Mesendoderm (in vitro differentiated cells): ENCODE measurements around the gene TAMM41. TPM values are rescaled to one million over a fixed set of nuclear protein-coding genes. Genes with fewer than 3 reads are reported as not detected.
A peak's percentile ranks its signal among the peaks of the same experiment; 100 is the strongest.
"Not testable (repeated sequence)": the region's sequence is repeated elsewhere in the genome, so short reads cannot be mapped to it uniquely, and the experiment has no call there.

Experiments used
- DNase-seq: peaks from one replicate; pipeline ENCODE4 v3.0.0; 2013
- H2AK5ac ChIP-seq: 2 replicates; pipeline ENCODE4 v1.6.1; 2013; ENCODE audit warnings: low read length, inconsistent platforms
- H2BK120ac ChIP-seq: 2 replicates; pipeline ENCODE4 v1.6.1; 2013; ENCODE audit warnings: low read depth, mild to moderate bottlenecking, low read length, moderate library complexity, mixed read lengths
- H2BK15ac ChIP-seq: replicated peaks from 2 replicates; pipeline ENCODE4 v1.6.1; 2013; ENCODE audit warnings: low read depth, mild to moderate bottlenecking, moderate library complexity
- H2BK5ac ChIP-seq: 2 replicates; pipeline ENCODE4 v1.6.1; 2013; ENCODE audit warnings: low read length, inconsistent platforms
- H3K18ac ChIP-seq: 2 replicates; pipeline ENCODE4 v1.6.1; 2013; ENCODE audit warnings: mild to moderate bottlenecking, low read length, mixed read lengths
- H3K23ac ChIP-seq: one replicate; pipeline ENCODE4 v1.6.1; 2013; ENCODE audit warnings: low read length
- H3K27ac ChIP-seq: 2 replicates; pipeline ENCODE4 v1.5.1; 2013; ENCODE audit warnings: low read depth, mild to moderate bottlenecking, inconsistent platforms, low read length, moderate library complexity
- H3K27me3 ChIP-seq: 2 replicates; pipeline ENCODE4 v1.6.1; 2013; ENCODE audit warnings: low read length, control low read depth, mild to moderate bottlenecking, inconsistent platforms; ENCODE audit not compliant: insufficient read depth, poor library complexity
- H3K36me3 ChIP-seq: 2 replicates; pipeline ENCODE4 v1.6.1; 2013; ENCODE audit warnings: low read length, inconsistent platforms; ENCODE audit not compliant: control insufficient read depth, insufficient read depth
- H3K4ac ChIP-seq: one replicate; pipeline ENCODE4 v1.6.1; 2013; ENCODE audit warnings: low read depth, mild to moderate bottlenecking, low read length, moderate library complexity
- H3K4me1 ChIP-seq: 2 replicates; pipeline ENCODE4 v1.6.1; 2013; ENCODE audit warnings: low read depth, low read length, inconsistent platforms; ENCODE audit not compliant: control insufficient read depth
- H3K4me2 ChIP-seq: 2 replicates; pipeline ENCODE4 v1.6.1; 2013; ENCODE audit warnings: low read length
- H3K4me3 ChIP-seq: 2 replicates; pipeline ENCODE4 v1.5.1; 2013; ENCODE audit warnings: mild to moderate bottlenecking, low read length
- H3K56ac ChIP-seq: one replicate; pipeline ENCODE4 v1.6.1; 2013; ENCODE audit warnings: low read length
- H3K79me1 ChIP-seq: 2 replicates; pipeline ENCODE4 v1.6.1; 2013; ENCODE audit warnings: low read length, inconsistent platforms
- H3K79me2 ChIP-seq: 2 replicates; pipeline ENCODE4 v1.6.1; 2013; ENCODE audit warnings: mild to moderate bottlenecking, low read length; ENCODE audit not compliant: control insufficient read depth, insufficient read depth
- H3K9ac ChIP-seq: 2 replicates; pipeline ENCODE4 v1.6.1; 2013; ENCODE audit warnings: low read length, inconsistent platforms
- H4K5ac ChIP-seq: one replicate; pipeline ENCODE4 v1.6.1; 2013; ENCODE audit warnings: low read length
- H4K8ac ChIP-seq: one replicate; pipeline ENCODE4 v1.6.1; 2013; ENCODE audit warnings: low read depth, mild to moderate bottlenecking, control low read depth, low read length, moderate library complexity
- WGBS: extraction: QIAGEN DNeasy Blood & Tissue Kit; methylation state at CpG from one replicate; pipeline ENCODE4 v1.1.7; 2013; ENCODE audit warnings: low lambda C conversion rate, missing lambda C conversion rate; ENCODE audit not compliant: insufficient coverage; ENCODE audit errors: extremely low coverage; 5-methylcytosine and 5-hydroxymethylcytosine counted together
- polyA plus RNA-seq, 2 experiments: library from polyadenylated mRNA; stranded (reverse); fragments of 200-250 nt; gene quantifications; one replicate each; pipeline ENCODE4 v1.2.3, GENCODE V29; 2013

Gene TAMM41
- polyA plus RNA-seq (2013, experiment 1 of 2) = 18.7 TPM
- polyA plus RNA-seq (2013, experiment 2 of 2) = 17.5 TPM

GRCh38 chr3:11846281-11847266 is at the start of gene TAMM41:
Gene TAMM41, minus strand, starts transcription at chr3:11846885. Its CDS starts 249 bp downstream, at chr3:11846636.
- H3K18ac ChIP-seq = no peak within 1 kb of the TSS
- DNase-seq = peak; percentile 90
- H3K27ac ChIP-seq = no peak within 1 kb of the TSS
- H4K8ac ChIP-seq = no peak within 1 kb of the TSS
- H3K23ac ChIP-seq = no peak within 1 kb of the TSS
- no peak within 1 kb of the TSS for H2BK120ac ChIP-seq
- peaks cover 6% of the 10 kb centered on the region for H3K79me1 ChIP-seq
- H2BK5ac ChIP-seq = peak within 1 kb of the TSS; percentile 6
- H3K27me3 ChIP-seq = no peaks in the 10 kb centered on the region
- peak within 1 kb of the TSS; percentile 98 for H3K56ac ChIP-seq
- H3K9ac ChIP-seq = peak within 1 kb of the TSS; percentile 74
- no peak within 1 kb of the TSS for H2AK5ac ChIP-seq
- H2BK15ac ChIP-seq = no peak within 1 kb of the TSS
- peak within 1 kb of the TSS; percentile 92 for H3K4me3 ChIP-seq
- no peak within 1 kb of the TSS for H3K4ac ChIP-seq
- H3K79me2 ChIP-seq = peaks cover 4% of the 10 kb centered on the region
- no CpG with 5 or more reads among the region's 71 CpGs for WGBS
- peak within 1 kb of the TSS; percentile 90 for H3K4me2 ChIP-seq
- H3K36me3 ChIP-seq = no peaks in the 10 kb centered on the region
- peak within 1 kb of the TSS; percentile 73 for H4K5ac ChIP-seq
- no peaks in the 10 kb centered on the region for H3K4me1 ChIP-seq

GRCh38 chr3:11878837-11879236 is 32.2 kb upstream of the TAMM41 start:
- H3K27ac ChIP-seq = no peak overlapping the region
- no peak overlapping the region for H3K9ac ChIP-seq
- no peak overlapping the region for H3K56ac ChIP-seq
- H3K27me3 ChIP-seq = no peaks in the 10 kb centered on the region
- H3K18ac ChIP-seq = no peak overlapping the region
- no peak overlapping the region for H2BK120ac ChIP-seq
- H3K4me3 ChIP-seq = no peak overlapping the region
- no peak overlapping the region for H2BK15ac ChIP-seq
- H3K79me2 ChIP-seq = no peaks in the 10 kb centered on the region
- H4K5ac ChIP-seq = no peak overlapping the region
- H3K79me1 ChIP-seq = no peaks in the 10 kb centered on the region
- WGBS = no CpG with 5 or more reads among the region's 5 CpGs
- no peak overlapping the region for H4K8ac ChIP-seq
- H3K4ac ChIP-seq = no peak overlapping the region
- H2AK5ac ChIP-seq = no peak overlapping the region
- no peak overlapping the region for H2BK5ac ChIP-seq
- H3K23ac ChIP-seq = no peak overlapping the region
- H3K36me3 ChIP-seq = no peaks in the 10 kb centered on the region
- no peaks in the 10 kb centered on the region for H3K4me1 ChIP-seq
- peak; percentile 43 for DNase-seq
- H3K4me2 ChIP-seq = no peak overlapping the region

- not testable (repeated sequence) for H3K4ac ChIP-seq, H2BK15ac ChIP-seq, H3K9ac ChIP-seq, H3K36me3 ChIP-seq, H4K8ac ChIP-seq, H3K18ac ChIP-seq, H3K79me1 ChIP-seq, H3K27ac ChIP-seq, H3K4me1 ChIP-seq, H2BK5ac ChIP-seq, H3K56ac ChIP-seq, H3K4me2 ChIP-seq, H3K27me3 ChIP-seq, H4K5ac ChIP-seq, H3K79me2 ChIP-seq, H2BK120ac ChIP-seq, H3K4me3 ChIP-seq, DNase-seq, H3K23ac ChIP-seq, H2AK5ac ChIP-seq
- no CpG with 5 or more reads among the region's 1 CpG for WGBS
Observed at GRCh38 chr3:11874707-11875106, 28.0 kb upstream of the TAMM41 start.

GRCh38 chr3:11863739-11864138 is 17.1 kb upstream of the TAMM41 start:
- H4K8ac ChIP-seq, H3K79me1 ChIP-seq, H3K4me2 ChIP-seq, H3K36me3 ChIP-seq, H3K27me3 ChIP-seq, H3K23ac ChIP-seq, DNase-seq, H3K18ac ChIP-seq, H3K4me3 ChIP-seq, H4K5ac ChIP-seq, H3K4me1 ChIP-seq, H2BK120ac ChIP-seq, H3K56ac ChIP-seq, H2AK5ac ChIP-seq, H3K9ac ChIP-seq, H2BK5ac ChIP-seq, H3K4ac ChIP-seq, H3K79me2 ChIP-seq, H3K27ac ChIP-seq, H2BK15ac ChIP-seq: not testable (repeated sequence)
- no CpG with 5 or more reads among the region's 1 CpG for WGBS

- not testable (repeated sequence) for H3K4ac ChIP-seq, H2BK120ac ChIP-seq, H3K27me3 ChIP-seq, DNase-seq, H3K4me3 ChIP-seq, H4K5ac ChIP-seq, H3K18ac ChIP-seq, H2AK5ac ChIP-seq, H2BK5ac ChIP-seq, H3K27ac ChIP-seq, H3K4me2 ChIP-seq, H3K79me2 ChIP-seq, H3K9ac ChIP-seq, H3K79me1 ChIP-seq, H2BK15ac ChIP-seq, H3K36me3 ChIP-seq, H3K56ac ChIP-seq, H3K23ac ChIP-seq, H4K8ac ChIP-seq, H3K4me1 ChIP-seq
- WGBS = no CpG with 5 or more reads among the region's 2 CpGs
Observed at GRCh38 chr3:11862584-11862983, 15.9 kb upstream of the TAMM41 start.
